Naive thymus-derived CD8-positive, alpha-beta T cell (primary cell): ENCODE measurements around the gene NPY4R. TPM values are rescaled to one million over a fixed set of nuclear protein-coding genes. Genes with fewer than 3 reads are reported as not detected.
"Not testable (repeated sequence)": the region's sequence is repeated elsewhere in the genome, so short reads cannot be mapped to it uniquely, and the experiment has no call there.

Experiments
- ATAC-seq, 2 donors: fragments of 150-1000 bp; cut with Tn5 transposase in 1 of 2; sonication (Bioruptor Pico), chemical (Tn5 transposase) in 1 of 2; 1 replicate in 1 of 2; 2 replicates in 1 of 2; pipeline ENCODE4 v1.10.0; 2021; ENCODE audit warnings: mild to moderate bottlenecking in 2 of 2, moderate library complexity in 2 of 2
- POLR2A ChIA-PET: fragments of 350-600 bp; sonication (Branson Sonifier 250); formaldehyde crosslinking; loops from one replicate; lab custom pipeline; 2021; ENCODE audit warnings: antibody characterized with exemption; lab: Charles Lee
- DNase-seq, 10 donors: peaks; one replicate each; pipeline versions ENCODE4 v3.0.0 to v3.0.0-alpha.2; 2020 to 2022
- H3K27ac Mint-ChIP-seq, 10 donors: one replicate each; pipeline ENCODE4 v1.8.0; 2020 to 2022; ENCODE audit warnings: mild to moderate bottlenecking in 10 of 10, mixed read lengths in 10 of 10, moderate library complexity in 4 of 10, inconsistent platforms in 1 of 10
- H3K27me3 Mint-ChIP-seq, 5 donors: one replicate each; pipeline ENCODE4 v1.8.0; 2021 to 2022; ENCODE audit warnings: mixed read lengths in 5 of 5
- H3K36me3 Mint-ChIP-seq, 3 donors: one replicate each; pipeline ENCODE4 v1.8.0; 2020 to 2022; ENCODE audit warnings: mixed read lengths in 3 of 3, mild to moderate bottlenecking in 2 of 3, inconsistent platforms in 1 of 3
- H3K4me1 Mint-ChIP-seq, 4 donors: one replicate each; pipeline ENCODE4 v1.8.0; 2021 to 2022; ENCODE audit warnings: mixed read lengths in 4 of 4
- H3K4me3 Mint-ChIP-seq, 10 donors: one replicate each; pipeline ENCODE4 v1.8.0; 2020 to 2022; ENCODE audit warnings: mild to moderate bottlenecking in 10 of 10, mixed read lengths in 10 of 10, moderate library complexity in 6 of 10, inconsistent platforms in 1 of 10
- H3K9me3 Mint-ChIP-seq, 9 donors: one replicate each; pipeline ENCODE4 v1.8.0; 2020 to 2022; ENCODE audit warnings: mixed read lengths in 9 of 9, mild to moderate bottlenecking in 3 of 9, inconsistent platforms in 1 of 9, moderate library complexity in 1 of 9
- polyA plus RNA-seq, 3 donors: library from polyadenylated mRNA; unstranded; fragments of 300-500 nt; fragmentation: Illumina TruSeq; gene quantifications; one replicate each; pipeline ENCODE4 v1.2.3, GENCODE V29; 2021
- total RNA-seq, 8 experiments: library from RNA in 2 of 8; stranded (reverse) in 2 of 8; gene quantifications; one replicate each; pipeline ENCODE4 v1.2.3 and lab custom pipeline; 2021 to 2026

Gene NPY4R
- total RNA-seq (not detected), polyA plus RNA-seq (not detected), total RNA-seq (lab: John Stamatoyannopoulos, UW) (0 to 0.09 (median 0) reads per million in 6 experiments)

- POLR2A ChIA-PET, H3K36me3 Mint-ChIP-seq, H3K9me3 Mint-ChIP-seq, H3K27me3 Mint-ChIP-seq, H3K4me3 Mint-ChIP-seq, DNase-seq, ATAC-seq, H3K4me1 Mint-ChIP-seq, H3K27ac Mint-ChIP-seq: not testable (repeated sequence)
Observed at GRCh38 chr10:46465765-46466164, at the start of gene NPY4R. Gene NPY4R, minus strand, starts transcription at chr10:46465958. Its CDS starts 3,323 bp downstream, at chr10:46462635.

GRCh38 chr10:46515366-46515765, 49.6 kb upstream of the NPY4R start:
- Mint-ChIP-seq H3K9me3 (no peaks in the 10 kb centered on the region), H3K4me1 (no peaks in the 10 kb centered on the region), H3K27me3 (peaks cover 0 to 2% (median 0%) of the 10 kb centered on the region in 5 donors), H3K27ac (no peak overlapping the region), H3K36me3 (no peaks in the 10 kb centered on the region), H3K4me3 (no peak overlapping the region)
- POLR2A ChIA-PET: no interaction called here
- ATAC-seq: no peak
- DNase-seq: no peak

GRCh38 chr10:46514899-46515298, 49.1 kb upstream of the NPY4R start:
- H3K36me3 Mint-ChIP-seq: no peaks in the 10 kb centered on the region
- POLR2A ChIA-PET: no interaction called here
- ATAC-seq: no peak
- DNase-seq: peak in 2 of 10 donors; percentile 15 to 50
- H3K27me3 Mint-ChIP-seq: peaks cover 0 to 2% (median 0%) of the 10 kb centered on the region in 5 donors
- H3K9me3 Mint-ChIP-seq: no peaks in the 10 kb centered on the region
- H3K27ac Mint-ChIP-seq: no peak overlapping the region
- H3K4me1 Mint-ChIP-seq: no peaks in the 10 kb centered on the region
- no peak overlapping the region for H3K4me3 Mint-ChIP-seq

GRCh38 chr10:46514431-46514861, 48.7 kb upstream of the NPY4R start:
- no peaks in the 10 kb centered on the region for H3K36me3 Mint-ChIP-seq
- POLR2A ChIA-PET: no interaction called here
- no peak overlapping the region for H3K27ac Mint-ChIP-seq
- no peaks in the 10 kb centered on the region for H3K4me1 Mint-ChIP-seq
- no peaks in the 10 kb centered on the region for H3K9me3 Mint-ChIP-seq
- no peak overlapping the region for H3K4me3 Mint-ChIP-seq
- DNase-seq (peak in 2 of 10 donors; percentile 16 to 58), ATAC-seq (no peak)
- peaks cover 0 to 2% (median 0%) of the 10 kb centered on the region in 5 donors for H3K27me3 Mint-ChIP-seq

- ATAC-seq, H3K9me3 Mint-ChIP-seq, DNase-seq, H3K4me3 Mint-ChIP-seq, POLR2A ChIA-PET, H3K27me3 Mint-ChIP-seq, H3K4me1 Mint-ChIP-seq, H3K36me3 Mint-ChIP-seq, H3K27ac Mint-ChIP-seq: not testable (repeated sequence)
Observed at GRCh38 chr10:46513333-46513732, 47.6 kb upstream of the NPY4R start.

GRCh38 chr10:46512725-46513124, 47.0 kb upstream of the NPY4R start:
- H3K27me3 Mint-ChIP-seq, H3K9me3 Mint-ChIP-seq, DNase-seq, ATAC-seq, POLR2A ChIA-PET, H3K4me1 Mint-ChIP-seq, H3K27ac Mint-ChIP-seq, H3K36me3 Mint-ChIP-seq, H3K4me3 Mint-ChIP-seq: not testable (repeated sequence)

GRCh38 chr10:46512002-46512401, 46.2 kb upstream of the NPY4R start:
- H3K9me3 Mint-ChIP-seq, H3K4me1 Mint-ChIP-seq, H3K27ac Mint-ChIP-seq, DNase-seq, H3K36me3 Mint-ChIP-seq, H3K27me3 Mint-ChIP-seq, POLR2A ChIA-PET, ATAC-seq, H3K4me3 Mint-ChIP-seq: not testable (repeated sequence)

- H3K27ac Mint-ChIP-seq, H3K9me3 Mint-ChIP-seq, DNase-seq, H3K4me1 Mint-ChIP-seq, ATAC-seq, H3K36me3 Mint-ChIP-seq, H3K27me3 Mint-ChIP-seq, H3K4me3 Mint-ChIP-seq, POLR2A ChIA-PET: not testable (repeated sequence)
Observed at GRCh38 chr10:46499990-46500389, 34.2 kb upstream of the NPY4R start.

- ATAC-seq, H3K4me1 Mint-ChIP-seq, DNase-seq, H3K36me3 Mint-ChIP-seq, POLR2A ChIA-PET, H3K27ac Mint-ChIP-seq, H3K27me3 Mint-ChIP-seq, H3K9me3 Mint-ChIP-seq, H3K4me3 Mint-ChIP-seq: not testable (repeated sequence)
Observed at GRCh38 chr10:46498985-46499703, 33.4 kb upstream of the NPY4R start.

GRCh38 chr10:46497878-46498277, 32.1 kb upstream of the NPY4R start:
- H3K4me3 Mint-ChIP-seq, ATAC-seq, H3K9me3 Mint-ChIP-seq, DNase-seq, H3K4me1 Mint-ChIP-seq, H3K27ac Mint-ChIP-seq, POLR2A ChIA-PET, H3K36me3 Mint-ChIP-seq, H3K27me3 Mint-ChIP-seq: not testable (repeated sequence)

- H3K4me3 Mint-ChIP-seq, H3K27me3 Mint-ChIP-seq, H3K9me3 Mint-ChIP-seq, H3K4me1 Mint-ChIP-seq, ATAC-seq, DNase-seq, H3K27ac Mint-ChIP-seq, H3K36me3 Mint-ChIP-seq, POLR2A ChIA-PET: not testable (repeated sequence)
Observed at GRCh38 chr10:46497401-46497800, 31.6 kb upstream of the NPY4R start.

- H3K4me3 Mint-ChIP-seq, POLR2A ChIA-PET, H3K27ac Mint-ChIP-seq, H3K27me3 Mint-ChIP-seq, H3K4me1 Mint-ChIP-seq, H3K9me3 Mint-ChIP-seq, ATAC-seq, DNase-seq, H3K36me3 Mint-ChIP-seq: not testable (repeated sequence)
Observed at GRCh38 chr10:46491364-46492114, 25.8 kb upstream of the NPY4R start.

- H3K27ac Mint-ChIP-seq, H3K27me3 Mint-ChIP-seq, POLR2A ChIA-PET, H3K4me1 Mint-ChIP-seq, ATAC-seq, H3K9me3 Mint-ChIP-seq, H3K4me3 Mint-ChIP-seq, DNase-seq, H3K36me3 Mint-ChIP-seq: not testable (repeated sequence)
Observed at GRCh38 chr10:46490285-46490684, 24.5 kb upstream of the NPY4R start.
